K562 (cell line): ENCODE data around the gene TERC.

Experiments used
- EGR1 ChIP-seq: fragments of 450-650 bp; conservative IDR thresholded peaks from 2 replicates; pipeline ENCODE4 v1.6.1; 2017; ENCODE audit warnings: mild to moderate bottlenecking
- FOXM1 ChIP-seq, 2 experiments: fragments of 450-650 bp in 1 of 2; sonication (generic) in 1 of 2; formaldehyde crosslinking in 1 of 2; IDR thresholded peaks; 2 replicates each; pipeline versions ENCODE4 v1.6.1 to v1.9.0; 2017 to 2022; ENCODE audit warnings: low read depth in 2 of 2, mild to moderate bottlenecking in 2 of 2, missing genetic modification reagents in 1 of 2, moderate library complexity in 1 of 2
- L3MBTL2 ChIP-seq: fragments of 450-650 bp; IDR thresholded peaks from 2 replicates; pipeline ENCODE4 v1.6.1; 2016; ENCODE audit warnings: mild to moderate bottlenecking, moderate library complexity
- MCM3 ChIP-seq: fragments of 450-650 bp; IDR thresholded peaks from 2 replicates; pipeline ENCODE4 v1.6.1; 2016
- PCBP2 ChIP-seq: fragments of 200-400 bp; formaldehyde crosslinking; IDR thresholded peaks from 2 replicates; pipeline ENCODE4 v1.6.1; 2018; ENCODE audit warnings: low read length, low read depth, mild to moderate bottlenecking, moderate library complexity; ENCODE audit not compliant: poor library complexity, severe bottlenecking
- ZFP36 ChIP-seq: fragments of 150-350 bp; IDR thresholded peaks from 2 replicates; pipeline ENCODE4 v1.6.1; 2018; ENCODE audit warnings: low read length, low read depth; ENCODE audit not compliant: partially characterized antibody
- ZKSCAN1 ChIP-seq: fragments of 150-350 bp; IDR thresholded peaks from 2 replicates; pipeline ENCODE4 v1.6.1; 2016; ENCODE audit warnings: low read depth, low read length
- TF ChIP-seq, protein P1 (sequence below): fragments of 450-650 bp; IDR thresholded peaks from 2 replicates; pipeline ENCODE4 v1.6.1; 2016; ENCODE audit warnings: missing biosample characterization, missing genetic modification characterization
- TF ChIP-seq, protein P2 (sequence below): sonication (generic); formaldehyde crosslinking; IDR thresholded peaks from 2 replicates; pipeline ENCODE4 v1.8.1; 2023; ENCODE audit warnings: mild to moderate bottlenecking, missing genetic modification reagents, moderate library complexity
- TF ChIP-seq, protein P3 (sequence below): sonication (generic); formaldehyde crosslinking; IDR thresholded peaks from 2 replicates; pipeline ENCODE4 v1.8.0; 2022; ENCODE audit warnings: mild to moderate bottlenecking, missing genetic modification reagents
- TF ChIP-seq, protein P4 (sequence below): fragments of 450-650 bp; IDR thresholded peaks from 2 replicates; pipeline ENCODE4 v1.6.1; 2016; ENCODE audit warnings: mild to moderate bottlenecking
- TF ChIP-seq, protein P5 (sequence below), 3 experiments: IDR thresholded peaks in 2 of 3; conservative IDR thresholded peaks in 1 of 3; 2 replicates each; pipeline ENCODE4 v1.5.1; 2011 to 2012; ENCODE audit warnings: low read length in 3 of 3, mild to moderate bottlenecking in 3 of 3, control low read depth in 2 of 3, improper control_type of control experiment in 1 of 3, inconsistent platforms in 1 of 3, low read depth in 1 of 3, mixed read lengths in 1 of 3, moderate library complexity in 1 of 3; ENCODE audit not compliant: insufficient read depth in 2 of 3
- TF ChIP-seq, protein P6 (sequence below): fragments of 200-600 bp; sonication (generic); IDR thresholded peaks from one replicate; pipeline ENCODE4 v1.6.1; 2012; ENCODE audit warnings: mild to moderate bottlenecking, low read depth, low read length, inconsistent platforms

DNA sequence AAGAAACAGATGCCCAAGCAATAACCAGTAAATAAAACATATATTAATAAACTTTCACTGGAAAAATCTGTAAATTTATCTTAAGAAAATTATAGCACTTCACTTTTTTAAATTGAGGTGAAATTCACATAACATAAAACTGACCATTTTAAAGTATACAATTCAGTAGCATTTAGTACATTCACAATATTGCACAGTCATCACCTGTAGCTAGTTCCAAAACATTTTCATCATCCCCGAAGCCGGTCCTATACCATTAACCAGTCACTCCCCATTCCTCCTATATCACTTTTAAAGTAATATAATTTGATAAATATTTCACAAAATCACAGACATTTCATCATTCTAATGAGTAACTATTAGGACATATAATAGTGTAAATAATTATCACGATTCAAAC lies 39.8 kb upstream of the TERC start:
- TF ChIP-seq EGR1 (no peak), ZFP36 (no peak), MCM3 (no peak), L3MBTL2 (no peak), FOXM1 (IDR thresholded peaks at IDR 0.05; ENCODE audit: low read depth) (no peak), FOXM1 (CRISPR knock-in tag; IDR thresholded peaks at IDR 0.05; ENCODE audit: low read depth) (no peak), ZKSCAN1 (no peak), PCBP2 (no peak)
- TF ChIP-seq, protein P1, sequence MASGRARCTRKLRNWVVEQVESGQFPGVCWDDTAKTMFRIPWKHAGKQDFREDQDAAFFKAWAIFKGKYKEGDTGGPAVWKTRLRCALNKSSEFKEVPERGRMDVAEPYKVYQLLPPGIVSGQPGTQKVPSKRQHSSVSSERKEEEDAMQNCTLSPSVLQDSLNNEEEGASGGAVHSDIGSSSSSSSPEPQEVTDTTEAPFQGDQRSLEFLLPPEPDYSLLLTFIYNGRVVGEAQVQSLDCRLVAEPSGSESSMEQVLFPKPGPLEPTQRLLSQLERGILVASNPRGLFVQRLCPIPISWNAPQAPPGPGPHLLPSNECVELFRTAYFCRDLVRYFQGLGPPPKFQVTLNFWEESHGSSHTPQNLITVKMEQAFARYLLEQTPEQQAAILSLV (tag) = no peak
- TF ChIP-seq, protein P2, sequence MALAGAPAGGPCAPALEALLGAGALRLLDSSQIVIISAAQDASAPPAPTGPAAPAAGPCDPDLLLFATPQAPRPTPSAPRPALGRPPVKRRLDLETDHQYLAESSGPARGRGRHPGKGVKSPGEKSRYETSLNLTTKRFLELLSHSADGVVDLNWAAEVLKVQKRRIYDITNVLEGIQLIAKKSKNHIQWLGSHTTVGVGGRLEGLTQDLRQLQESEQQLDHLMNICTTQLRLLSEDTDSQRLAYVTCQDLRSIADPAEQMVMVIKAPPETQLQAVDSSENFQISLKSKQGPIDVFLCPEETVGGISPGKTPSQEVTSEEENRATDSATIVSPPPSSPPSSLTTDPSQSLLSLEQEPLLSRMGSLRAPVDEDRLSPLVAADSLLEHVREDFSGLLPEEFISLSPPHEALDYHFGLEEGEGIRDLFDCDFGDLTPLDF (CRISPR knock-in tag) = no peak
- TF ChIP-seq, protein P3, sequence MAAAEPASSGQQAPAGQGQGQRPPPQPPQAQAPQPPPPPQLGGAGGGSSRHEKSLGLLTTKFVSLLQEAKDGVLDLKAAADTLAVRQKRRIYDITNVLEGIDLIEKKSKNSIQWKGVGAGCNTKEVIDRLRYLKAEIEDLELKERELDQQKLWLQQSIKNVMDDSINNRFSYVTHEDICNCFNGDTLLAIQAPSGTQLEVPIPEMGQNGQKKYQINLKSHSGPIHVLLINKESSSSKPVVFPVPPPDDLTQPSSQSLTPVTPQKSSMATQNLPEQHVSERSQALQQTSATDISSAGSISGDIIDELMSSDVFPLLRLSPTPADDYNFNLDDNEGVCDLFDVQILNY (CRISPR knock-in tag) = no peak
- TF ChIP-seq, protein P4, sequence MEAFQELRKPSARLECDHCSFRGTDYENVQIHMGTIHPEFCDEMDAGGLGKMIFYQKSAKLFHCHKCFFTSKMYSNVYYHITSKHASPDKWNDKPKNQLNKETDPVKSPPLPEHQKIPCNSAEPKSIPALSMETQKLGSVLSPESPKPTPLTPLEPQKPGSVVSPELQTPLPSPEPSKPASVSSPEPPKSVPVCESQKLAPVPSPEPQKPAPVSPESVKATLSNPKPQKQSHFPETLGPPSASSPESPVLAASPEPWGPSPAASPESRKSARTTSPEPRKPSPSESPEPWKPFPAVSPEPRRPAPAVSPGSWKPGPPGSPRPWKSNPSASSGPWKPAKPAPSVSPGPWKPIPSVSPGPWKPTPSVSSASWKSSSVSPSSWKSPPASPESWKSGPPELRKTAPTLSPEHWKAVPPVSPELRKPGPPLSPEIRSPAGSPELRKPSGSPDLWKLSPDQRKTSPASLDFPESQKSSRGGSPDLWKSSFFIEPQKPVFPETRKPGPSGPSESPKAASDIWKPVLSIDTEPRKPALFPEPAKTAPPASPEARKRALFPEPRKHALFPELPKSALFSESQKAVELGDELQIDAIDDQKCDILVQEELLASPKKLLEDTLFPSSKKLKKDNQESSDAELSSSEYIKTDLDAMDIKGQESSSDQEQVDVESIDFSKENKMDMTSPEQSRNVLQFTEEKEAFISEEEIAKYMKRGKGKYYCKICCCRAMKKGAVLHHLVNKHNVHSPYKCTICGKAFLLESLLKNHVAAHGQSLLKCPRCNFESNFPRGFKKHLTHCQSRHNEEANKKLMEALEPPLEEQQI = no peak
- TF ChIP-seq, protein P5, sequence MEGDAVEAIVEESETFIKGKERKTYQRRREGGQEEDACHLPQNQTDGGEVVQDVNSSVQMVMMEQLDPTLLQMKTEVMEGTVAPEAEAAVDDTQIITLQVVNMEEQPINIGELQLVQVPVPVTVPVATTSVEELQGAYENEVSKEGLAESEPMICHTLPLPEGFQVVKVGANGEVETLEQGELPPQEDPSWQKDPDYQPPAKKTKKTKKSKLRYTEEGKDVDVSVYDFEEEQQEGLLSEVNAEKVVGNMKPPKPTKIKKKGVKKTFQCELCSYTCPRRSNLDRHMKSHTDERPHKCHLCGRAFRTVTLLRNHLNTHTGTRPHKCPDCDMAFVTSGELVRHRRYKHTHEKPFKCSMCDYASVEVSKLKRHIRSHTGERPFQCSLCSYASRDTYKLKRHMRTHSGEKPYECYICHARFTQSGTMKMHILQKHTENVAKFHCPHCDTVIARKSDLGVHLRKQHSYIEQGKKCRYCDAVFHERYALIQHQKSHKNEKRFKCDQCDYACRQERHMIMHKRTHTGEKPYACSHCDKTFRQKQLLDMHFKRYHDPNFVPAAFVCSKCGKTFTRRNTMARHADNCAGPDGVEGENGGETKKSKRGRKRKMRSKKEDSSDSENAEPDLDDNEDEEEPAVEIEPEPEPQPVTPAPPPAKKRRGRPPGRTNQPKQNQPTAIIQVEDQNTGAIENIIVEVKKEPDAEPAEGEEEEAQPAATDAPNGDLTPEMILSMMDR (IDR thresholded peaks at IDR 0.05 in 2 of 3, conservative IDR thresholded peaks at IDR 0.05 in 1 of 3; ENCODE audit: insufficient read depth in 2 of 3, low read depth in 1 of 3, low read length in 3 of 3) = no peak
- TF ChIP-seq, protein P6, sequence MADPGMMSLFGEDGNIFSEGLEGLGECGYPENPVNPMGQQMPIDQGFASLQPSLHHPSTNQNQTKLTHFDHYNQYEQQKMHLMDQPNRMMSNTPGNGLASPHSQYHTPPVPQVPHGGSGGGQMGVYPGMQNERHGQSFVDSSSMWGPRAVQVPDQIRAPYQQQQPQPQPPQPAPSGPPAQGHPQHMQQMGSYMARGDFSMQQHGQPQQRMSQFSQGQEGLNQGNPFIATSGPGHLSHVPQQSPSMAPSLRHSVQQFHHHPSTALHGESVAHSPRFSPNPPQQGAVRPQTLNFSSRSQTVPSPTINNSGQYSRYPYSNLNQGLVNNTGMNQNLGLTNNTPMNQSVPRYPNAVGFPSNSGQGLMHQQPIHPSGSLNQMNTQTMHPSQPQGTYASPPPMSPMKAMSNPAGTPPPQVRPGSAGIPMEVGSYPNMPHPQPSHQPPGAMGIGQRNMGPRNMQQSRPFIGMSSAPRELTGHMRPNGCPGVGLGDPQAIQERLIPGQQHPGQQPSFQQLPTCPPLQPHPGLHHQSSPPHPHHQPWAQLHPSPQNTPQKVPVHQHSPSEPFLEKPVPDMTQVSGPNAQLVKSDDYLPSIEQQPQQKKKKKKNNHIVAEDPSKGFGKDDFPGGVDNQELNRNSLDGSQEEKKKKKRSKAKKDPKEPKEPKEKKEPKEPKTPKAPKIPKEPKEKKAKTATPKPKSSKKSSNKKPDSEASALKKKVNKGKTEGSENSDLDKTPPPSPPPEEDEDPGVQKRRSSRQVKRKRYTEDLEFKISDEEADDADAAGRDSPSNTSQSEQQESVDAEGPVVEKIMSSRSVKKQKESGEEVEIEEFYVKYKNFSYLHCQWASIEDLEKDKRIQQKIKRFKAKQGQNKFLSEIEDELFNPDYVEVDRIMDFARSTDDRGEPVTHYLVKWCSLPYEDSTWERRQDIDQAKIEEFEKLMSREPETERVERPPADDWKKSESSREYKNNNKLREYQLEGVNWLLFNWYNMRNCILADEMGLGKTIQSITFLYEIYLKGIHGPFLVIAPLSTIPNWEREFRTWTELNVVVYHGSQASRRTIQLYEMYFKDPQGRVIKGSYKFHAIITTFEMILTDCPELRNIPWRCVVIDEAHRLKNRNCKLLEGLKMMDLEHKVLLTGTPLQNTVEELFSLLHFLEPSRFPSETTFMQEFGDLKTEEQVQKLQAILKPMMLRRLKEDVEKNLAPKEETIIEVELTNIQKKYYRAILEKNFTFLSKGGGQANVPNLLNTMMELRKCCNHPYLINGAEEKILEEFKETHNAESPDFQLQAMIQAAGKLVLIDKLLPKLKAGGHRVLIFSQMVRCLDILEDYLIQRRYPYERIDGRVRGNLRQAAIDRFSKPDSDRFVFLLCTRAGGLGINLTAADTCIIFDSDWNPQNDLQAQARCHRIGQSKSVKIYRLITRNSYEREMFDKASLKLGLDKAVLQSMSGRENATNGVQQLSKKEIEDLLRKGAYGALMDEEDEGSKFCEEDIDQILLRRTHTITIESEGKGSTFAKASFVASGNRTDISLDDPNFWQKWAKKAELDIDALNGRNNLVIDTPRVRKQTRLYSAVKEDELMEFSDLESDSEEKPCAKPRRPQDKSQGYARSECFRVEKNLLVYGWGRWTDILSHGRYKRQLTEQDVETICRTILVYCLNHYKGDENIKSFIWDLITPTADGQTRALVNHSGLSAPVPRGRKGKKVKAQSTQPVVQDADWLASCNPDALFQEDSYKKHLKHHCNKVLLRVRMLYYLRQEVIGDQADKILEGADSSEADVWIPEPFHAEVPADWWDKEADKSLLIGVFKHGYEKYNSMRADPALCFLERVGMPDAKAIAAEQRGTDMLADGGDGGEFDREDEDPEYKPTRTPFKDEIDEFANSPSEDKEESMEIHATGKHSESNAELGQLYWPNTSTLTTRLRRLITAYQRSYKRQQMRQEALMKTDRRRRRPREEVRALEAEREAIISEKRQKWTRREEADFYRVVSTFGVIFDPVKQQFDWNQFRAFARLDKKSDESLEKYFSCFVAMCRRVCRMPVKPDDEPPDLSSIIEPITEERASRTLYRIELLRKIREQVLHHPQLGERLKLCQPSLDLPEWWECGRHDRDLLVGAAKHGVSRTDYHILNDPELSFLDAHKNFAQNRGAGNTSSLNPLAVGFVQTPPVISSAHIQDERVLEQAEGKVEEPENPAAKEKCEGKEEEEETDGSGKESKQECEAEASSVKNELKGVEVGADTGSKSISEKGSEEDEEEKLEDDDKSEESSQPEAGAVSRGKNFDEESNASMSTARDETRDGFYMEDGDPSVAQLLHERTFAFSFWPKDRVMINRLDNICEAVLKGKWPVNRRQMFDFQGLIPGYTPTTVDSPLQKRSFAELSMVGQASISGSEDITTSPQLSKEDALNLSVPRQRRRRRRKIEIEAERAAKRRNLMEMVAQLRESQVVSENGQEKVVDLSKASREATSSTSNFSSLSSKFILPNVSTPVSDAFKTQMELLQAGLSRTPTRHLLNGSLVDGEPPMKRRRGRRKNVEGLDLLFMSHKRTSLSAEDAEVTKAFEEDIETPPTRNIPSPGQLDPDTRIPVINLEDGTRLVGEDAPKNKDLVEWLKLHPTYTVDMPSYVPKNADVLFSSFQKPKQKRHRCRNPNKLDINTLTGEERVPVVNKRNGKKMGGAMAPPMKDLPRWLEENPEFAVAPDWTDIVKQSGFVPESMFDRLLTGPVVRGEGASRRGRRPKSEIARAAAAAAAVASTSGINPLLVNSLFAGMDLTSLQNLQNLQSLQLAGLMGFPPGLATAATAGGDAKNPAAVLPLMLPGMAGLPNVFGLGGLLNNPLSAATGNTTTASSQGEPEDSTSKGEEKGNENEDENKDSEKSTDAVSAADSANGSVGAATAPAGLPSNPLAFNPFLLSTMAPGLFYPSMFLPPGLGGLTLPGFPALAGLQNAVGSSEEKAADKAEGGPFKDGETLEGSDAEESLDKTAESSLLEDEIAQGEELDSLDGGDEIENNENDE = no peak
